GM21737 (cell line): ENCODE data around the gene DYNC2I2.
"Not testable (repeated sequence)": the region's sequence is repeated elsewhere in the genome, so short reads cannot be mapped to it uniquely, and the experiment has no call there.

ENCODE experiments used
- ATAC-seq: cut with Tn5 transposase; IDR thresholded peaks from one replicate; pipeline ENCODE4 v1.9.1; 2021; ENCODE audit warnings: mild to moderate bottlenecking, moderate library complexity; ENCODE audit not compliant: unreplicated experiment

Gene DYNC2I2

GRCh38 chr9:128619779-128620178, 36.9 kb downstream of the DYNC2I2 start:
- no peak for ATAC-seq

- no peak for ATAC-seq
These were observed 37.5 kb downstream of the DYNC2I2 start for GRCh38 chr9:128619127-128619526.

GRCh38 chr9:128617943-128618342, 38.7 kb downstream of the DYNC2I2 start:
- no peak for ATAC-seq

GRCh38 chr9:128615571-128615970, 41.1 kb downstream of the DYNC2I2 start:
- ATAC-seq, result no peak

GRCh38 chr9:128614728-128615127, 41.9 kb downstream of the DYNC2I2 start:
- no peak for ATAC-seq

GRCh38 chr9:128611600-128612394, 44.9 kb downstream of the DYNC2I2 start:
- ATAC-seq, result no peak

- ATAC-seq, result no peak
These were observed 45.8 kb downstream of the DYNC2I2 start for GRCh38 chr9:128610897-128611296.

GRCh38 chr9:128607642-128608350, 48.9 kb downstream of the DYNC2I2 start:
- ATAC-seq, result no peak

- no peak for ATAC-seq
These were observed 53.0 kb downstream of the DYNC2I2 start for GRCh38 chr9:128603697-128604096.

- ATAC-seq, result no peak
These were observed 56.5 kb downstream of the DYNC2I2 start for GRCh38 chr9:128600099-128600498.

- ATAC-seq, result no peak
These were observed 61.2 kb downstream of the DYNC2I2 start for GRCh38 chr9:128595471-128595870.

GRCh38 chr9:128593856-128594255, 62.8 kb downstream of the DYNC2I2 start:
- ATAC-seq, result no peak

- no peak for ATAC-seq
These were observed 63.6 kb downstream of the DYNC2I2 start for GRCh38 chr9:128593039-128593438.

GRCh38 chr9:128588581-128589233, 67.9 kb downstream of the DYNC2I2 start:
- ATAC-seq, result no peak

- ATAC-seq, result no peak
These were observed 69.2 kb downstream of the DYNC2I2 start for GRCh38 chr9:128587453-128587852.

GRCh38 chr9:128586934-128587333, 69.7 kb downstream of the DYNC2I2 start:
- not testable (repeated sequence) for ATAC-seq

- not testable (repeated sequence) for ATAC-seq
These were observed 71.5 kb downstream of the DYNC2I2 start for GRCh38 chr9:128585155-128585554.
